ENCODE results near the gene BMP6. TPM values are rescaled to one million over a fixed set of nuclear protein-coding genes. Genes with fewer than 3 reads are reported as not detected.

Gene BMP6
- total RNA-seq, 2 experiments from 2014 or later: 0.38 to 1.1 TPM

DNA sequence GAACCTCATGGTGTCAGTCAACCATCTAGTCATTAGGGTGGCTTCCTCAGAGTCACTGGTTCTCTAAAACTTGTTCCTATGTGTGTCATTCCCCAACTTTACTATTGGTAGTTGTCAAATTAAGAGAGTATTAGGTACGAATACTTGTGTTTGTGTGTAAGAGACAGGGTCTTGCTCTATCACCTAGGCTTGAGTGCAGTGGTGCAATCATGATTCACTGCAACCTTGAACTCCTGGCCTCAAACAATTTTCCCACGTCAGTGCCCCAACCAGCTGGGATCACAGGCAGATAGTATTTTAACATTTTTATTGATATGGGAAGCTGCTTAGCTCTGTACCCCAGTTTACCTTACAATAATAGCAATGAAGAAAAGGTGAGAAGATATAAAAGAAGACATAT is 50.6 kb downstream of the BMP6 start:
- H3K4me3 ChIP-seq (ENCODE audit: low read depth, low read length, poor library complexity, severe bottlenecking): no peak overlapping the region
- H3K27ac ChIP-seq (ENCODE audit: low read depth, low read length, poor library complexity, severe bottlenecking): no peak overlapping the region
- TF ChIP-seq EZH2phosphoT487 (IDR thresholded peaks at IDR 0.05; ENCODE audit: borderline replicate concordance, low read depth, low read length): no peak
- TF ChIP-seq, protein P1, sequence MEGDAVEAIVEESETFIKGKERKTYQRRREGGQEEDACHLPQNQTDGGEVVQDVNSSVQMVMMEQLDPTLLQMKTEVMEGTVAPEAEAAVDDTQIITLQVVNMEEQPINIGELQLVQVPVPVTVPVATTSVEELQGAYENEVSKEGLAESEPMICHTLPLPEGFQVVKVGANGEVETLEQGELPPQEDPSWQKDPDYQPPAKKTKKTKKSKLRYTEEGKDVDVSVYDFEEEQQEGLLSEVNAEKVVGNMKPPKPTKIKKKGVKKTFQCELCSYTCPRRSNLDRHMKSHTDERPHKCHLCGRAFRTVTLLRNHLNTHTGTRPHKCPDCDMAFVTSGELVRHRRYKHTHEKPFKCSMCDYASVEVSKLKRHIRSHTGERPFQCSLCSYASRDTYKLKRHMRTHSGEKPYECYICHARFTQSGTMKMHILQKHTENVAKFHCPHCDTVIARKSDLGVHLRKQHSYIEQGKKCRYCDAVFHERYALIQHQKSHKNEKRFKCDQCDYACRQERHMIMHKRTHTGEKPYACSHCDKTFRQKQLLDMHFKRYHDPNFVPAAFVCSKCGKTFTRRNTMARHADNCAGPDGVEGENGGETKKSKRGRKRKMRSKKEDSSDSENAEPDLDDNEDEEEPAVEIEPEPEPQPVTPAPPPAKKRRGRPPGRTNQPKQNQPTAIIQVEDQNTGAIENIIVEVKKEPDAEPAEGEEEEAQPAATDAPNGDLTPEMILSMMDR (conservative IDR thresholded peaks at IDR 0.05; ENCODE audit: low read length): no peak
- ChIA-PET POLR2A (no interaction called here), CTCF (ENCODE audit: unreplicated experiment) (no interaction called here)
- H3K4me1 ChIP-seq (ENCODE audit: insufficient read depth, low read length, poor library complexity, severe bottlenecking): no peaks in the 10 kb centered on the region
- H3K4me2 ChIP-seq (ENCODE audit: low read length): no peak overlapping the region
- no TSS peak for BruUV-seq (replicated peaks)
- H3K36me3 ChIP-seq (ENCODE audit: insufficient read depth, low read length): no peaks in the 10 kb centered on the region
- no peaks in the 10 kb centered on the region for H3K9me3 ChIP-seq (ENCODE audit: low read length)
- no peak for DNase-seq (ENCODE audit: low spot score)
- no peaks in the 10 kb centered on the region for H4K20me1 ChIP-seq (ENCODE audit: insufficient read depth, low read length)
- intact Hi-C loops (cut with micrococcal nuclease; ENCODE audit: unreplicated experiment): no loop called here
- no peaks in the 10 kb centered on the region for H3K9me2 ChIP-seq (ENCODE audit: insufficient read depth, low read length)
- no peak overlapping the region for H2AFZ ChIP-seq (ENCODE audit: low read length)
- no peaks in the 10 kb centered on the region for H3K79me2 ChIP-seq (ENCODE audit: insufficient read depth, low read depth, low read length)

DNA sequence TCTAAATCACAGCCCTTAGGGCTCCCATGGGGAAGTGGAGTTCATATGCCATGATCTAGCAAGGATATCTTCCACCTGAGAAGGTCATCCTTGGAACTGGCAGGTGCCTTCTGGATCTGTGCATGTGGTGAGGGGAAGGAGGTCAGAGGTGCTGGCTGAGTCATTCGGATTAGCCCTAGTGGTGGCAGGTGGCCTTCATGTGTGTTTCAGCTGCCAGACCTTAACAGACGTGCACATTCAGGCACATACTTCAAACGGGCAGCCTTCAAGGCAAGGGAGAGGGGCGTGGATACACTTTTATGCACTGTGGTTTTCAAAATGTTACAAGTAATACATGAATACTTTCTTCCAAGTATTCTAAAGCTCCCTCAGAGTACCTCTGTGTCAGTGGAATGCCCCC is 51.2 kb downstream of the BMP6 start:
- ChIA-PET CTCF (ENCODE audit: unreplicated experiment) (no interaction called here), POLR2A (no interaction called here)

DNA sequence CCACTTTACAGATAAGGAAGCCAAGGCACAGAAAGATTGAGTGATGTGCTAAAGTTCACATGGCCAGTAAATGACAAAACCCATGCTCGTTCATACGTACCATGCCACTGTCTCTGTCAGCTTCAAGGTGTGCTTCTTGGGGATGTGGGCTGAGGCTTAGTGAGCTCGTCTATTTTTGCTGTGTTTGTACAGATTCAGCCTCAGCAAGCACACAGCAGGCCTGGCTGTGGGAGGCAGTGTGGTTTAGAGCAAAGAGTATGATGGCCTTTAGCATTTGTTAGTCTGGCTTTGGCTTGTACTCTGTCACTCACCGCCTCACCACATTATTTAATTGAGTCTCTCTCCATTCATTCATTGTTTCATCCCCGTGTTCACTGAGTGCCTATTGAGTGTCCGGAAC is 55.3 kb downstream of the BMP6 start:
- no peaks in the 10 kb centered on the region for H3K79me2 ChIP-seq (ENCODE audit: insufficient read depth, low read depth, low read length)
- TF ChIP-seq, protein P1 (conservative IDR thresholded peaks at IDR 0.05; ENCODE audit: low read length): no peak
- TF ChIP-seq EZH2phosphoT487 (IDR thresholded peaks at IDR 0.05; ENCODE audit: borderline replicate concordance, low read depth, low read length): no peak

More for the DNA sequence above, 51.2 kb downstream of the BMP6 start:
- no peak overlapping the region for H3K4me3 ChIP-seq (ENCODE audit: low read depth, low read length, poor library complexity, severe bottlenecking)
- no peak overlapping the region for H2AFZ ChIP-seq (ENCODE audit: low read length)
- no TSS peak for BruUV-seq (replicated peaks)
- H4K20me1 ChIP-seq (ENCODE audit: insufficient read depth, low read length): no peaks in the 10 kb centered on the region
- no peak overlapping the region for H3K4me2 ChIP-seq (ENCODE audit: low read length)
- no peaks in the 10 kb centered on the region for H3K9me3 ChIP-seq (ENCODE audit: low read length)
- intact Hi-C loops (cut with micrococcal nuclease; ENCODE audit: unreplicated experiment): no loop called here
- no peaks in the 10 kb centered on the region for H3K4me1 ChIP-seq (ENCODE audit: insufficient read depth, low read length, poor library complexity, severe bottlenecking)
- no peak for TF ChIP-seq EZH2phosphoT487 (IDR thresholded peaks at IDR 0.05; ENCODE audit: borderline replicate concordance, low read depth, low read length)
- TF ChIP-seq, protein P1 (conservative IDR thresholded peaks at IDR 0.05; ENCODE audit: low read length): no peak
- no peaks in the 10 kb centered on the region for H3K79me2 ChIP-seq (ENCODE audit: insufficient read depth, low read depth, low read length)
- H3K36me3 ChIP-seq (ENCODE audit: insufficient read depth, low read length): no peaks in the 10 kb centered on the region
- DNase-seq (ENCODE audit: low spot score): no peak
- no peaks in the 10 kb centered on the region for H3K9me2 ChIP-seq (ENCODE audit: insufficient read depth, low read length)
- no peak overlapping the region for H3K27ac ChIP-seq (ENCODE audit: low read depth, low read length, poor library complexity, severe bottlenecking)

More for the DNA sequence above, 55.3 kb downstream of the BMP6 start:
- ChIA-PET CTCF (ENCODE audit: unreplicated experiment) (no interaction called here), POLR2A (no interaction called here)
- no peaks in the 10 kb centered on the region for H3K4me1 ChIP-seq (ENCODE audit: insufficient read depth, low read length, poor library complexity, severe bottlenecking)
- no peaks in the 10 kb centered on the region for H3K36me3 ChIP-seq (ENCODE audit: insufficient read depth, low read length)
- H3K4me2 ChIP-seq (ENCODE audit: low read length): no peak overlapping the region
- no peak overlapping the region for H2AFZ ChIP-seq (ENCODE audit: low read length)
- no peak overlapping the region for H3K27ac ChIP-seq (ENCODE audit: low read depth, low read length, poor library complexity, severe bottlenecking)
- no peak overlapping the region for H3K4me3 ChIP-seq (ENCODE audit: low read depth, low read length, poor library complexity, severe bottlenecking)
- no peaks in the 10 kb centered on the region for H4K20me1 ChIP-seq (ENCODE audit: insufficient read depth, low read length)
- DNase-seq (ENCODE audit: low spot score): no peak
- no TSS peak for BruUV-seq (replicated peaks)
- H3K9me2 ChIP-seq (ENCODE audit: insufficient read depth, low read length): no peaks in the 10 kb centered on the region
- intact Hi-C loops (cut with micrococcal nuclease; ENCODE audit: unreplicated experiment): no loop called here
- H3K9me3 ChIP-seq (ENCODE audit: low read length): no peaks in the 10 kb centered on the region

Data from OCI-LY7 (cell line).